Spinal cord (tissue), 10 donors: ENCODE data around the gene PPIL1. TPM values are rescaled to one million over a fixed set of nuclear protein-coding genes. Genes with fewer than 3 reads are reported as not detected.

Source experiments
- DNase-seq, 6 donors: peaks; one replicate each; pipeline versions ENCODE4 v3.0.0 to v3.0.0-alpha.2; 2013 to 2015; ENCODE audit warnings: low spot score in 6 of 6, low read depth in 4 of 6
- H3K27ac ChIP-seq: one replicate; pipeline ENCODE4 v1.5.1; 2013; ENCODE audit warnings: low read depth, low read length, control low read depth
- H3K27me3 ChIP-seq: one replicate; pipeline ENCODE4 v1.6.1; 2013; ENCODE audit warnings: low read length; ENCODE audit not compliant: control insufficient read depth, insufficient read depth
- H3K36me3 ChIP-seq: one replicate; pipeline ENCODE4 v1.6.1; 2013; ENCODE audit warnings: low read length; ENCODE audit not compliant: control insufficient read depth, insufficient read depth
- H3K4me1 ChIP-seq: one replicate; pipeline ENCODE4 v1.6.1; 2013; ENCODE audit warnings: low read length; ENCODE audit not compliant: control insufficient read depth, insufficient read depth
- H3K4me3 ChIP-seq: one replicate; pipeline ENCODE4 v1.5.1; 2013; ENCODE audit warnings: low read depth, low read length, control low read depth
- H3K9me3 ChIP-seq: one replicate; pipeline ENCODE4 v1.6.1; 2013; ENCODE audit warnings: low read length; ENCODE audit not compliant: control insufficient read depth, insufficient read depth
- WGBS: methylation state at CpG from one replicate; pipeline ENCODE4 v1.1.5; 2013; ENCODE audit warnings: missing lambda C conversion rate; ENCODE audit not compliant: insufficient coverage; 5-methylcytosine and 5-hydroxymethylcytosine counted together
- polyA plus RNA-seq, 2 donors: library from polyadenylated mRNA; unstranded; fragments of 120-200 nt; gene quantifications; one replicate each; pipeline ENCODE4 v1.2.1, GENCODE V29; 2013; ENCODE audit not compliant: insufficient read length in 2 of 2
- total RNA-seq, 2 donors: library from RNA; depleted of rRNA in 1 of 2; stranded (reverse); fragments of 120-200 nt in 1 of 2; fragments of >200 nt in 1 of 2; gene quantifications; one replicate each; pipeline versions ENCODE4 v1.2.3 to v1.2.4, GENCODE V29; 2013 to 2014
- donor health status: healthy.

The PPIL1 gene
- total and polyA plus RNA-seq, 4 donors: 39.2 to 70.1 (median 56.2) TPM

DNA sequence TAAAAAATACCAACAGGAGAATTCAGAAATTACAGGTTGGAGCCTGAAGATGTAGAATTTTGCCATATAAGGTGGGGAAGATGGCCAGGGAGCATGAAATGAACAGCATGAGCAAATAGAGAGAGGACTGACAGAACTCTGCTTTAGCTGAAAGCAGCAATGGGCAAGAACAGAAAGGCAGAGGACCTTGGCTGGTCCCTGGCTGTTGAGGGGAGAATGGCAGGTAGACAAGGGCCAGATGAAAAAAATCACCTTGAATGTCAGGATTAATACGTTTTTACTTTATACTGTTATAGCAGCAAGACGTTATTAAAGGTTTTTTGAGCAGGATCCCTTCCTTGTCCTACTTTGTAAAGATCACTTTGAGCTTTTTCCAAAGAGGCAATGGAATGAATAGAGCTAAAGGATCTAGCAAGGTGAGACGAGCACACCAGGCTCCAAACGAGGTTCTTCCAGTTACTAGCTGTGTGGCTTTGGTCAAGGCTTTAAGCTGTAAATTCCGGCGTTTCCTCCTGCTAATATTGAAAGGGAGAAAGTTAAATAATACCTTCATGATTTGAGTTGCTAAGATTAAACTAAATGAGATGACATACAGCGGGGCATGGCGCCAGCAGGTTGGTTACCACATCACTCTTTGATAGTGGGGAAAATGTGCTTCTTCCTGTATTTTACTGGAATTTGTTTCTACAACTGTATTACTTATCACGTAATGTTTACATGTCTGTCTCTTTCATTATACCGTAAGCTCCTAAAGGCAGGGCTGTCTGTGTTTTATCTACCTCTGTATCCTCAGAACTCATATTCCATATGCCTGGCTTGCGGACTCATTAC lies 776 bp downstream of the PPIL1 start:
- DNase-seq: peak in 1 of 6 donors; percentile 30
- whole genome bisulfite sequencing: no CpG with 5 or more reads among the region's 11 CpGs
- H3K27me3 ChIP-seq: no peaks in the 10 kb centered on the region

DNA sequence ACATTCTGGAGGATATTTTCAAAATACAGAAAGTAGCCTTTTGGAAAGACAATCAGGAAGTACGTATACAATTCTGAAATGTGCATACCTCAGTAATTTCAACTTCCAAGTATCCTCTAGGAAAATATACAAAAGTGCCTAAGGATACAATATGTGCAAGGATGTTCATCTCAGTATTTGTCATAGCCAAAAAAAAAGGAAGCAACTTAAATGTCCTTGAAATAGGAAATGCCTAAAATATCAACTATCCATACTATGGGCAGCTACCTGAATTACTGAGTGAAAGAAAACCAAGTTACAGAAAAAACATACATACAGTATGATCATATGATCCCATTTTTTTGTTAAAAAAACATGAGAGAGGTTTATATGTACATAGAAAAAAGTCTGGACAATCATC lies 1.5 kb downstream of the PPIL1 start:
- no CpG with 5 or more reads among the region's 1 CpG for WGBS
- DNase-seq: no peak
- H3K4me3 ChIP-seq: no peak overlapping the region

More for the DNA sequence above, 776 bp downstream of the PPIL1 start:
- Histone ChIP-seq H3K4me1 (no peaks in the 10 kb centered on the region), H3K9me3 (no peaks in the 10 kb centered on the region), H3K4me3 (peak overlapping the region; percentile 99), H3K27ac (peak overlapping the region; percentile 97), H3K36me3 (peaks cover 8% of the 10 kb centered on the region)

DNA sequence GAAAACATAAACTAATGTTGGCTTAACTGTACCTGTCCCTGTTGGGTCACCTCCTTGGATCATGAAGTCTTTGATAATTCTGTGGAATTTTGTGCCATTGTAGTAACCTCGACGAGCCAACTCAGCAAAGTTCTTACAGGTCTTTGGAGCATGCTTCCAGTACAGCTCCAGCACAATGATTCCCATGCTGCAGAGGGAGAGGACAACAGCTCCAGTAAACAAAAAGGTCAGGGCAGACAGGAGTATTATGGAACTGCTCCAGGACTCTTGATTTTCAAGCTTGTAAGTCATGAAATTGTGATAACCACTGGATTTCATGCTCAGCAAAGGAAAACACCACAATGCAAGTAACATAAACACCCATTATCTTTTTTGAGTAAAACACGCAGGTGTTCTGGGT lies 2.9 kb downstream of the PPIL1 start:
- no peak for DNase-seq
- Histone ChIP-seq H3K4me3 (no peak overlapping the region), H3K9me3 (no peaks in the 10 kb centered on the region), H3K4me1 (peaks cover 4% of the 10 kb centered on the region), H3K27me3 (no peaks in the 10 kb centered on the region), H3K36me3 (peaks cover 16% of the 10 kb centered on the region), H3K27ac (no peak overlapping the region)
- 94% methylated on average over 2 of the region's 3 CpGs for WGBS

More for the DNA sequence above, 1.5 kb downstream of the PPIL1 start:
- H3K4me1 ChIP-seq: no peaks in the 10 kb centered on the region
- H3K36me3 ChIP-seq: peaks cover 13% of the 10 kb centered on the region
- no peaks in the 10 kb centered on the region for H3K27me3 ChIP-seq
- no peaks in the 10 kb centered on the region for H3K9me3 ChIP-seq
- H3K27ac ChIP-seq: no peak overlapping the region

DNA sequence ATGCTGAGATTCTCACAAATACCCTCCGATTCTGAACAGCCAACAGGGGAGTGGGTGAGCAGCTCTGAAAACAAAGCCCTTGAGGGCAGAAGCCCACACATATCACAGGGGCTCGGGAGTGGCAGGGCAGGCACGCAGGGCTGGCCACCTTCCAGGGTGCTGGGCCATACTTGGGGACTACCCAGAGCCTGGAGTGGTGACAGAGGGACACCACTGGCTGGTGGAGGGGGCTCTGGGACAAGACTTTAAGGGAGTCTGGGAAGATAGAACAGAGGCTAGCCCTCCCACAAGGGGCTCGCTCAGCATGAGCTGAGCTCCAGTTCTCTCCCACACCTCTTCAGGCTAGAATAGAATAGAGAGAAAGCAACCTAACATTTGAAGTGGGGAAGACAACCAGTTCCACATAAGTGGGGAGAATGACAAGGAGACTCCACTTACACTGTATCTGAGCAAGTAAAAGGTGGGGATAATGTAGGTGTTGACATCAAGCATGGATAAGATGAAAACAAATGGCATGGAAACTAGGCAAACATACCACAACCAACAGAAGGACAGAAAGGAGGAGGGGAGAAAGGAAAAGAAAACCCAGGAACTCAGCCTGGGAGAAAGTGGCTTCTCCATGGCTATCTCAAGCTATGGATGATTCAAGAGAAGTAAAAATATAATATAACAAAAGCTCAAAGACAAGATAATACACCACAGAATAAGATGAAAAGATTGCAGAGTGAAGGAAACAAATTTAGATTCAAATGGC lies 7.0 kb downstream of the PPIL1 start:
- Histone ChIP-seq H3K27ac (no peak overlapping the region), H3K36me3 (peaks cover 26% of the 10 kb centered on the region), H3K27me3 (no peaks in the 10 kb centered on the region), H3K4me3 (no peak overlapping the region), H3K4me1 (peaks cover 4% of the 10 kb centered on the region), H3K9me3 (no peaks in the 10 kb centered on the region)
- DNase-seq: no peak
- 33% methylated on average over 1 of the region's 4 CpGs for WGBS

DNA sequence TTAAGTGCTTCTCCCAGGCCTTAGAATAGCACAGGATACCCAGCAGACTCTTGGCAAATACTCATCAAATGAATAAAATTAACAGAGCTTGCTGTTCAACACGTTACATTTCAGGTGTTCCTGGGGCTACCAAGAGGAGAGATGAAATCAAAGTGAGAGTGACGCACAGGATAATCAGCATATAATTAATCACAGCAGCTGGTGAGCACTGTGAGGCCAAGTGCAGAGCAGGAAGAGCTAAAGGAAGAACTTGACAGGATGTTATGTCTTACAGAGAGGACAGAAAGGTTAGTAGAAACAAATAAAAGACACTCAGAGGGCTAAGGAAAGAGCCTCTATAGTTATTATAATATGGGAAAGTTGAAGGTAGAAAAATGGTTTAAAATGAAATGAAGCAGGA lies 8.8 kb downstream of the PPIL1 start:
- Histone ChIP-seq H3K9me3 (no peaks in the 10 kb centered on the region), H3K27me3 (no peaks in the 10 kb centered on the region), H3K36me3 (peaks cover 26% of the 10 kb centered on the region), H3K4me1 (peaks cover 4% of the 10 kb centered on the region), H3K4me3 (no peak overlapping the region), H3K27ac (no peak overlapping the region)
- DNase-seq: no peak
- no CpG with 5 or more reads among the region's 2 CpGs for WGBS

DNA sequence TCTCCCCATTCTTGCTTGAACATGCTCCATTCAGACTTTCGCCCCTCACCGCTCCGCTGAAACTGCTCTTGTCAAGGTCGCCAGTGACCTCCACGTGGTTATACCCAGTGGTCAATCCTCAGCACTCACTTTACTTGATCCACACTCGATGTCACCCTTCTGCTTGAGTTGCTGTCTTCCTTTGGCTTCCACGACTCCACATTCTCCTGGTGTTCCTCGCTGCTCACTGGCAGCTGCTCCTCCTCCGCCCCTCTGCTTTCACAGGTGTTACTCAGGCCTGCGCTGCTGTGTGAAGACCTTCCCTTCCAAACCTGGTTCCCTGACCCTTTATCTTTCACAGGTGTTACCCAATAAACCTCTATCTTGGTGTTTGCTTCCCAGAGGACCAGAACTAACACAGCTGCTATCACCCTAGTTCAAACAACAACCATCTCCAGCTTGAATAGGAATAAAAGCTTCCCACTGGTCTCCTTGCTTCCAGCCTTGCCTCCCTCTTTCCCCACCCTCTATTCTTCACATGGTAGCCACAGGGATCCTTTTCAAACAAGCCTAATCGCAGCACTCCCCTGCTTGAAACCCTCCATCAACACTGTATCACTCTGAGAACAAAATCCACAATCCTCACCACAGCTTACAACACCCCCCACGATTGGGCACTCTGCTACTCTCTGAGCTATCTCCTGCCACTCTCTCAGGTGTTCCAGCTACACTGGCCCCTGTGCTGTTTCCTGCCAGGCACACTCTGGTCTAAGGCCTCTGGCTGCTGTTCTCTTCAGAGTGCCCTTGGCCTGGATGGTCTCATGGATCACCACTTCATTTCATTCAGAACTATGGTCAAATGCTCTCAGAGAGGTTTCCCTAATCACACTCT lies 10.7 kb downstream of the PPIL1 start:
- Histone ChIP-seq H3K4me3 (no peak overlapping the region), H3K4me1 (peaks cover 4% of the 10 kb centered on the region), H3K27me3 (no peaks in the 10 kb centered on the region), H3K9me3 (no peaks in the 10 kb centered on the region), H3K27ac (no peak overlapping the region), H3K36me3 (peaks cover 25% of the 10 kb centered on the region)
- DNase-seq: no peak
- 81% methylated on average over 12 of the region's 12 CpGs for WGBS

DNA sequence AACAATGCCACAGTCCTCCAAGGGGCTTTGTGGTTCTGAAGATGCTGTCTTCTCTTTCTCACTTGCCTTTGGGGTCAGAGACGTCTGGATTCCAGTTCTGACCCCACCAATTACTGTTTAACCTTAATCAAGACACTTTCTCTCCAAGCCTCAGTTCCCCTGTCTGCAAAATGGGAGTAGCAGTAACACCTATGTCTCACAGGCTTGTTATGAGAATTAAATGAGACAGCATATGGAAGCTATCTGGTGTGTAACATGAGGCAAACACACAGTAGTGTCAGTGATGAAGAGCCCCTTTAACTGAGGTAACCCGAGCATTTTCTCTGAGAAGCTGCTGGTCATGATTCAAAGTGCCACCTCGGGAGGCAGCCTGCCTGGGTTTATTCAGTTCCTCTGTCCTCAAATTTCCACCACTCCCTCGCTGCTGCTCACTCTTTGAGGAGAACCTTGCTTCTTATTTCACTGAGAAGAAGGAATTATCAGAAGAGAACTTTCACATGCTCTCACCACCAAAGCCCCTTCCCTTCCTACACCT lies 11.7 kb downstream of the PPIL1 start:
- no peaks in the 10 kb centered on the region for H3K27me3 ChIP-seq
- H3K9me3 ChIP-seq: no peaks in the 10 kb centered on the region
- WGBS: 81% methylated on average over 2 of the region's 4 CpGs
- H3K27ac ChIP-seq: no peak overlapping the region
- peaks cover 4% of the 10 kb centered on the region for H3K4me1 ChIP-seq
- no peak for DNase-seq
- peaks cover 22% of the 10 kb centered on the region for H3K36me3 ChIP-seq
- H3K4me3 ChIP-seq: no peak overlapping the region

DNA sequence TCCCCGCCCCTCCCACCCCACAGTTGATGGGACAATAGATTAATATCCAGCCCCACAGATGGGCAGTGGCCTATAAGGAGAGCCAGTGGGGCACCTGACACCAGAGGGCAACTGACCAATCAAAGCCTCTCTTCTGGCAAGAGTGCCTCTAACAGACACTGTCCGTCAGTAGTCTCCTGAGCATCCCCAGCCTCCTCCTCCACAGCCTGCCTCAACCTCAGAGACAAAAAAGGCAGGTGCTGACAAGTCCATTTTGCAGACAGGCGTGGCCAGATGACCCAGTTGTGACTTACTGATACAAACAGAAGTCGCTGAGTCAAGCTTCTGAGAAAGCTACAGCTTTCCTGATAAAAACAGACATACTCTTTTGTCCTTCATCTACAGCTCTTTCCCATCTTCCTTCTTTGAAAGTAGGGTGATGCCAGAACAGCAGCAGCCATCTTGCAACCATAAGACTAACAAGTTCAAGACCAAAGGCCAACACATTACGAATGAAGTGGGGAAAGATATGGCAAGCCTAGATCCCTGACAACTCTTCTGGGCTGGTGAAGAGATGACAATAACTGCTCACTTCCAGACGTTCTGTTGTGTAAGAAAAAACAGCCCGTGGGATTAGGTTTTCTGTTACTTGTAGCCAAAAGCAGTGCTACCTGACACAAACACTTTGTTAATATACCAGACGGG lies 12.3 kb downstream of the PPIL1 start:
- peaks cover 19% of the 10 kb centered on the region for H3K36me3 ChIP-seq
- H3K4me1 ChIP-seq: peaks cover under 1% of the 10 kb centered on the region
- H3K27ac ChIP-seq: no peak overlapping the region
- no peak overlapping the region for H3K4me3 ChIP-seq
- WGBS: 89% methylated on average over 7 of the region's 8 CpGs
- no peaks in the 10 kb centered on the region for H3K27me3 ChIP-seq
- DNase-seq: no peak
- no peaks in the 10 kb centered on the region for H3K9me3 ChIP-seq

DNA sequence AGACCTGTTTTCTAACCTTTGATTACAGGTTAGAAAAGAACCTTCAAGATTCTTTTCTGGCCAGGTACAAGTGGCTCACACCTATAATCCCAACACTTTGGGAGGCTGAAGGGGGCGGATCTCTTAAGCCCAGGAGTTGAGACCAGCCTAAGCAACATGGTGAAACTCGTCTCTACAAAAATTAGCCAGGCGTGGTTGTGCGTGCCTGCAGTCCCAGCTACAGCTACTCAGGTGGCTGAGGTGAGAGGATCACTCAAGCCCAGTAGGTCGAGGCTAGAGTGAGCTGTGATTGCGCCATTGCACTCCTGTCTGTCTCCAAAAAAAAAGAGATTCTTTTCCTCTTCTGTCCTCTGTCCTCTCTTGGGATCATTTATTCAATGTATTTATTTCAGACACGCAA lies 14.5 kb downstream of the PPIL1 start:
- 93% methylated on average over 7 of the region's 7 CpGs for WGBS
- H3K27me3 ChIP-seq: no peaks in the 10 kb centered on the region

More for the DNA sequence above, 14.5 kb downstream of the PPIL1 start:
- H3K36me3 ChIP-seq: peaks cover 31% of the 10 kb centered on the region
- no peak for DNase-seq
- no peaks in the 10 kb centered on the region for H3K4me1 ChIP-seq
- no peaks in the 10 kb centered on the region for H3K9me3 ChIP-seq
- H3K4me3 ChIP-seq: no peak overlapping the region
- no peak overlapping the region for H3K27ac ChIP-seq
